GM12892 (cell line): Measurements from ENCODE around the gene FBXW8.

Experiments used
- DNase-seq: peaks from one replicate; pipeline ENCODE4 v3.0.0; 2011; ENCODE audit not compliant: insufficient read length
- FAIRE-seq: peaks from 2 replicates; lab custom pipeline; 2011; peaks lifted over from hg19 to GRCh38; lab: Jason Lieb, UNC
- POLR2A ChIP-seq: IDR thresholded peaks from 2 replicates; pipeline ENCODE4 v1.6.1; 2011; ENCODE audit warnings: low read depth, low read length, control low read depth
- POLR2AphosphoS5 ChIP-seq: IDR thresholded peaks from 2 replicates; pipeline ENCODE4 v1.6.1; 2011; ENCODE audit warnings: low read depth, low read length, control low read depth
- TAF1 ChIP-seq: IDR thresholded peaks from 2 replicates; pipeline ENCODE4 v1.6.1; 2011; ENCODE audit warnings: low read depth, mild to moderate bottlenecking, control low read depth, low read length, borderline replicate concordance

FBXW8 gene

DNA sequence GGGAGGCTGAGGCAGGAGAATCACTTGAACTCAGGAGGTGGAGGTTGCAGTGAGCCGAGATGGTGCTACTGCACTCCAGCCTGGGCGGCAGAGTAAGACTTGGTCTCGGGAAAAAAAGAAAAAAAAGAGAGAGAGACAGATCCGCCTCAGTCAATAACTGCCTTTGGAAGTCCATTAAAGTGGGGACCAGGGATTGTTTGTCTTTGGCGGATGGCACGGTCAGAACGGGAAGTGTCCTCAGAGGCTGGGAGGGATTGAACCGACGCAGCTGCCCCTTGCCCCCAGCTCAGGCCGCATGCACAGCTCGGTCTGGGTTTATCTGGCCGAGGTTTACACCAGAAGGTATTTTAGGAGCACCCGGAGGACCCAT lies 134.0 kb downstream of the FBXW8 start:
- TF ChIP-seq POLR2A = no peak
- no peak for TF ChIP-seq TAF1
- no peak for TF ChIP-seq POLR2AphosphoS5
- DNase-seq (no peak), FAIRE-seq (no peak)

DNA sequence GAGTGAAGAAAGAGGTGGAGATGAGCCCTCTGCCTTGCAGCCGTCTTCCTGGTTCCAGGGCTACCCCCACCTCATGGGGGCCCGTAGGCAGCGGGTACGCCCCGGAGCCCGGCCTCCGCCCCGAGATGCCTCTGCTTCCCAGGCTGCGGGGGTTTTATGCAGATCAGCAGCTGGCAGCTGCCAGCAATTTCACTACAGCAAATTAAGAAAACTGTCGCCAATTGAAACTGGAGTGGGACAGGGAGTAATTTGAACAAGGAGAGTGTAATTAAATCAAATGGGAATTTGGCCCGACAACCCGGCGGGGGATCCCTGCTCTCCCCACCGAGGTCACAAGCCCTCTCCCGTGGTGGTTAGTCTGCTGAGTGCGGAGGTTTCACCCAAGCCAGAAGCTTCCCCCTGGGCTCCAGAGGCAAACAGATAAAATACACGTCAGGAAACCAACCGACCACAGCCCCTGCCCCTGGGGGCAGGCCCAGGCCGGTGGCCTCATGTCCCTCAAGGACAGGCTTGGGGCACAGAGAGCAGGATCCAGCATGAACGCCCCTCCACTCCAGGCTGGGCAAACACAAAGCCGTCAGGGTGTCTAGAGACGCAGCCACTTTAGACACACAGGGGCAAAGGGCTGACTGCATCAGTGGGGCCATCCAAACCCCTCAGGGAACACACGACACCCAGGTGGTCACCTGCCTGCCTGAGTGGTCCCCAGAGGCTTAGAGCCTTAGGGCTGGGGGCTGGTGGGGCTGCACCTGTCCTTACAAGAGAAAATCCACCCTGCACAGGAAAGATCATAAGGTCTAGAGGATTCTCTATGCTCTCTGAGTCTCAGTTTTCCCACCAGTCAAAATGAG lies 134.6 kb downstream of the FBXW8 start:
- TF ChIP-seq POLR2AphosphoS5 (no peak), TAF1 (no peak), POLR2A (no peak)
- no peak for FAIRE-seq
- DNase-seq = no peak

DNA sequence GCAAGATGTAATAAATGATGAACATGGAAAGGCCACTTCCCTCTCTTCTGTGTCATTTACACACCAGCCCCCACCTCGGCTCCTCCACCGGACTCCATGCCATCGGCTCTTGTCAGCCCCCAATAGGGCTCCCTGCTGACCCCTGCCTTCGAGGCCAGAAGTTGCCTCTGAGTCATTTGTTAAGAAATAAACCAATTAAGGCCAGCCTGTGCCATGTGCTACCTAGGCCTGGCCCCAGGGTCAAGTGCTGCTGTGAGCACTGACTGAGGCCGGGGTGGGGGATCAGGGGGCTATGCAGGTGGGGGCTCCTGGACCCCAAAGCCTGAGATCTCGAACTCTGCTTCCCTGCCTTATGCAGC lies 135.2 kb downstream of the FBXW8 start:
- FAIRE-seq (no peak), DNase-seq (no peak)
- no peak for TF ChIP-seq TAF1
- TF ChIP-seq POLR2A = no peak
- no peak for TF ChIP-seq POLR2AphosphoS5

DNA sequence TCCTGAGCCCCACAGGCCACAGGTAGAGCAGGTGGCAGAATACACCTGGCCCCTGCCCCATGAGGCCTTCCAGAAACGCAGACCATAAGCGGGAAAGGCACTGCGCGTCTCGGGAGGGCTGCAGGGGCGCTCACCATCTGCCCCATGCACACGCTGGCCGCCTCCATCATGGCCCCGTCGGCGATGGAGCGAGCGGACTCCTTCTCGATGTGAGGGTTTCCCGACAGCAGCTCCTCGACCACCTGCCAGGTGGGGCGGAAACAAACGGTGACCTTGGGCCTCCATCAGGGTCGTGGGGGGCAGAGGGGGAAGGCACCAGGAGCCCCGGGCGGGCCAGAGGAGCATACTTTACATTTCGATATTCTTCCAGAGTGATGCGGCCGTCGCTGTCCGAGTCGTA lies 135.7 kb downstream of the FBXW8 start:
- DNase-seq (no peak), FAIRE-seq (no peak)
- TF ChIP-seq POLR2A = no peak
- TF ChIP-seq TAF1 = no peak
- no peak for TF ChIP-seq POLR2AphosphoS5

DNA sequence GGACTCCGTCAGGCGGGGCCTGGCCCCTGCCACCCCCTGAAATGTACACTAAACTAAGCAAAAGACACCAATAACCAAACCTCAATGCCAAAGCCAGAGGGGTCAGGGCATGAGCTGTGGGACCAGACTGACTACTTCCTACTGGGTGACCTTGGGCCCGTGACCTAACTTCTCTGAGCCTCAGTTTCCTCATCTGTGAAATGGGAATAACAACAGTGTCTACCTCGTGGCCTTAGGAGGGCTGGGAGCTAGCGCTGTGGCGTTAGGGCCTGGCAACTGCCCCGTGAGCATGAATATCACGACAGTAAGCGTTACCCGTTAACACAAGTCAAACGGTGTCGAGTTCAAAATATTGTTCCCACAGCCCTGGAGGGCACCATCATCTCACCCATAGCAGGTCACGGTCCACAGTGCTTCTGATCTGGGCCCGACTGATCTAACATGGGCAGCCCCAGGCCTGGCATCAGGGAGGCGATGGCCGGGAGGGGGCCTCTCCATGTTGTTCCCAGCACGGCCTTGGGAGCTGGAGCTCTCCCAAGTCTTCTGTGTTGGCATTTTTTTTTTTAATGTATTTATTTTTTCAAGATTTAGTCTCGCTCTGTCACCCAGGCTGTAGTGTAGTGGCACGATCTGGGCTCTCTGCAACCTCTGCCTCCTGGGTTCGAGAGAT lies 136.2 kb downstream of the FBXW8 start:
- DNase-seq (no peak), FAIRE-seq (no peak)
- TF ChIP-seq TAF1 = no peak
- no peak for TF ChIP-seq POLR2A
- no peak for TF ChIP-seq POLR2AphosphoS5

DNA sequence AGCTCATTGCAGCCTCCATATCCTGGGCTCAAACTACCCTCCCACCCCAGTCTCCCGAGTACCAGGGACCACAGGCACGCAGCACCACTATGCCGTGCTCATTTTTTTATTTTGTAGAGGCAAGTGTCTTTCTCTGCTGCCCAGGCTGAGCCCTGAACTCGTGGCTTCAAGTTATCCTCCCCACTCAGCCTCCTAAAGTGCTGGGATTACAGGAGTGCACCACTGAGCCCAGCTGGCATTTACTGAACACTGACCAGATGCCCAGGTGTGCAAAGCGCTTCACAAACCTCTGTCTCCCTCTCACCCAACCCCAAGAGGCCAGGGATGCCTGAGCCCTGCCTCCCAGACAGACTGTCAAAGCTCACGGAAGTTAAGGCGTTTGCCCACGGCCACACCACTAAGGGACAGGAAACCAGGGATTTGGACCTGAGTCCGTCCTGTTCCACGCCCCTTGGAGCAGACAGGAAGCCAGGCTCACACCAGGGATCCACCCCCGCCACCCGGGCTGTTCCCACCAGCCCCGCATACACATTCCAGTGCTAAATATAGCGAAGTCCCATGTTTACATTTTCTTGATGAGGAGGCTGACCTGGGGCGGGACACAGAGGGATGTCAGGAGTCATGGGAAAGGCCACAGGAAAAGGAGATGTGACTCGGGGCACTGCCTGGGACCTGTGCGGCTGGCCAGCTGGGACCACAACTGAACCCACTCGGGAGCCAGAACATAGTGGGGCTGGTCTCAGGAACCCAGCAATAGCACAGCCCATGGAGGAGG lies 137.2 kb downstream of the FBXW8 start:
- FAIRE-seq = no peak
- no peak for TF ChIP-seq POLR2A
- TF ChIP-seq POLR2AphosphoS5 = no peak
- TF ChIP-seq TAF1 = no peak
- DNase-seq = no peak

DNA sequence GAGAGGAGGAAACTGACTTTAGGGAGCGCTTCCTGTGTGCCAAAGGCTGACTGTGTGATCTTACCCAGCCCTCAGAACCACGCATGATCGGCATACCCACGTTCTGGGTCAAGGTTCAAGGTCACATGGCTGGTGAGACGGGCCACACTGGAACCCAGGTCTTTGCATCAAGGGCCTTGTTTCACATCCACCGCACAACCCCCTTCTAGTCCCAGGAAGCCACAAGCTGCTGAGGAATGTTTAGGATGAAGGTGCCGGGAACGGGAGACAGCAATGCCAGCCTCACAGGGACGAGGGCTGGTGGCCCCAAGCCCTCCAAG lies 137.8 kb downstream of the FBXW8 start:
- FAIRE-seq (no peak), DNase-seq (no peak)
- no peak for TF ChIP-seq POLR2AphosphoS5
- TF ChIP-seq POLR2A = no peak
- no peak for TF ChIP-seq TAF1

DNA sequence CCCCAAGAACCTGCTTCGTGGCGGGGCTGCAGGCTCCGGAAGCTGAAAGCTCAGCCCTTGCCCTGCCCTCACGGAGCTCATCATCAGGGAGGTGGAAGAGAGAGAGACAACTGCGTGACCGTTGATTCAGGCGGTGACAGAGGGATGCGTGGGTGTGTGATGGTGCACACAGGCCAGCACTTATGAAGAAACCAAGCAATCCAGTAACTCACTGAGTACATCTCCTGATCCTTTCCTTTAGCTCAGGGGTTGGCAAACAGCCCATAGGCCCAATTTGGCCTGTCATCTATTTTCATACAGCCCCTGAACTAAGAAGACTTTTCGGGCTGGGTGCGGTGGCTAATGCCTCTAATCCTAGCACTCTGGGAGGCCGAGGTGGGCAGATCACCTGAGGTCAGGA lies 138.5 kb downstream of the FBXW8 start:
- no peak for TF ChIP-seq POLR2A
- no peak for TF ChIP-seq POLR2AphosphoS5
- no peak for TF ChIP-seq TAF1
- DNase-seq = no peak
- no peak for FAIRE-seq

DNA sequence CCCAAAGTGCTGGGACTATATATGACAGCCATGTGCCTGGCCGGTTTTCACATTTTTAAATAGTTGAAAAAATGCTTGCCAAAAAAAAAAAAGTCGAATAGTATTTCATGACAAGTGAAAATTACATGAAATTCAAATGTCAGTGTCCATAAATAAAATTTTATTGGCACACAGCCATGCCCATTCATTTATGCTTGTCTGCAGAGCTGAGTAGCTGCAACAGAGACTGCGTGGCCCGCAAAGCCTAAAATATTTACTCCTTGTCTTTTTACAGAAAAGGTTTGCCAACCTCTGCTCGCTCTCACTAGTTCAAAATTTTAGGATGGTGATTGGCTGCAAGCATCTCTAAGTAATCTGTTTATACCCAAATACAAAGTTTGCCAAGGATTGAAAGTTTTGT lies 139.3 kb downstream of the FBXW8 start:
- FAIRE-seq = no peak
- TF ChIP-seq TAF1 (no peak), POLR2AphosphoS5 (no peak), POLR2A (no peak)
- DNase-seq = no peak

DNA sequence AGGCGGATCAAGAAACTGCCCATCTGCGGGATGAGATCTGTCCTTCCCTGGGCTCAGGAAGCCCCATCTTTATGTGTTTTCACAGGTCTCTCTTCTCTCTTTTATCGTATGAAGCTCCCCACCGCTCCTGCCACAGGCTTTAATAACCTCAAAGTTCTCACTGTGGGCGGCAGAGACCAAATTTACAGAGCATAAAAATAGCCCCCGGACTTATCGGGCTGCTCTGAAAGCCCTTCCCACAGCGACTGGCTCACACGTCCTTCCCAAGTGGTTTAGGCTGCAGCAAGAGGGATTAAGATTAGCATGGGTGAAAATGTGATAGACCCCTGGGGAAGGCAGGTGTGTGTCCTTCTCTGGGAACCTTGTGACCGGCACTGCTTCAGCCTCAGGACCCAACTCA lies 140.6 kb downstream of the FBXW8 start:
- DNase-seq = no peak
- FAIRE-seq = peak; percentile 53
- TF ChIP-seq TAF1 (no peak), POLR2AphosphoS5 (no peak), POLR2A (no peak)

DNA sequence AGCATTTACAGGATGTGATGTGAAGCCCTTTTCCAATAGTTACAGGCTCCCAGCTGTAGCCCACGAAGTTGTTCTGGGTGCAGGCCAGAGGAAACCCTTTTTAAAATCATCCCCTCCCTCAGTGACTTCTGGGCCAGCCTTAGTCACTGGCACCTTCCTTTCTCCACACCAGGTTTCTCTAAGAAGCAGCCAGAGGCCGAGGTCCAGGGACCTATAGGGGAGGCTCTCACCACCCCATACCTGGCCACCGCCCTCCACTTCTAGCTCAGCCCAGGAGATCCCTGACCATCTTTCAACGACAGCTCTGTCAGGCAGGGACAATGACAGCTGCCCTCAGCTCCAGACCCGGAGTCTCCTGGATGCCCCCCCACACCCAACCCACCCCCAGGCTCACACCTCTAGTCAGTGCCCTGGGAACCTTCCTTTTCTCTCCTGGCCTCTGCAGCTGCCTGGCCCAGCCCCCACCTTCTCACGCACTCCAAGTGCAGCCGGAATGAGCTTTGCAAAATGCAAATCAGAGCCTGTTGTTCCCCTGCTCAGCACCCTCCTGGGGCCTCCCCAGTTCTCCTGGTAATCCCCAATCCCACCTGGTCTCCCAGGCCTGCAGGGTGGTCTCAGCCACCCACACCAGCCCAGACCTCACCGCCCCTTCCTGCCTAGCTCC lies 141.8 kb downstream of the FBXW8 start:
- no peak for FAIRE-seq
- TF ChIP-seq POLR2A (0 out of 2 replicates have a peak, but pooled peaks have one; percentile 38), TAF1 (no peak)
- no peak for DNase-seq

DNA sequence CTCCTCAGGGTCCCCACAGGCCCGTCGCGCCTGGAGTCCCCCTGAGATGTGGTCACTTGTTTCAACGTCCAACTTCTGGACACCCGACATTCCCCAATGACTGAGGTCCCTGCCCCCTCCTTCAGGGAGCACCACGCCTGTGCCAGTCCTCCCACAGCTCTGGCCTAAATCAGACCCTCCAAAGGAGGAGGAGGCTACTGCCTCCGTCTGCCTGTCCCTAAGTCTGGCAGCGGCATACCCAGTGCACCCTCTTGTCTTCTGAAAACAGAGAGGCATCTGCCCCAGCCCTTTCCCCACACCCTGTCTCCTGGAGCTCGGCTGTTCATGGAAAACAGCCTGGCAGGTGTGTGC lies 142.3 kb downstream of the FBXW8 start:
- FAIRE-seq = peak; percentile 64

More for the DNA sequence above, 142.3 kb downstream of the FBXW8 start:
- no peak for DNase-seq
- TF ChIP-seq POLR2AphosphoS5 (no peak), TAF1 (no peak), POLR2A (no peak)
